HG03103 (cell line): ENCODE measurements around the gene CSRP3.

Experiments used
- ATAC-seq: cut with Tn5 transposase; IDR thresholded peaks from one replicate; pipeline ENCODE4 v1.9.1; 2021; ENCODE audit warnings: low read depth; ENCODE audit not compliant: unreplicated experiment

Gene CSRP3

DNA sequence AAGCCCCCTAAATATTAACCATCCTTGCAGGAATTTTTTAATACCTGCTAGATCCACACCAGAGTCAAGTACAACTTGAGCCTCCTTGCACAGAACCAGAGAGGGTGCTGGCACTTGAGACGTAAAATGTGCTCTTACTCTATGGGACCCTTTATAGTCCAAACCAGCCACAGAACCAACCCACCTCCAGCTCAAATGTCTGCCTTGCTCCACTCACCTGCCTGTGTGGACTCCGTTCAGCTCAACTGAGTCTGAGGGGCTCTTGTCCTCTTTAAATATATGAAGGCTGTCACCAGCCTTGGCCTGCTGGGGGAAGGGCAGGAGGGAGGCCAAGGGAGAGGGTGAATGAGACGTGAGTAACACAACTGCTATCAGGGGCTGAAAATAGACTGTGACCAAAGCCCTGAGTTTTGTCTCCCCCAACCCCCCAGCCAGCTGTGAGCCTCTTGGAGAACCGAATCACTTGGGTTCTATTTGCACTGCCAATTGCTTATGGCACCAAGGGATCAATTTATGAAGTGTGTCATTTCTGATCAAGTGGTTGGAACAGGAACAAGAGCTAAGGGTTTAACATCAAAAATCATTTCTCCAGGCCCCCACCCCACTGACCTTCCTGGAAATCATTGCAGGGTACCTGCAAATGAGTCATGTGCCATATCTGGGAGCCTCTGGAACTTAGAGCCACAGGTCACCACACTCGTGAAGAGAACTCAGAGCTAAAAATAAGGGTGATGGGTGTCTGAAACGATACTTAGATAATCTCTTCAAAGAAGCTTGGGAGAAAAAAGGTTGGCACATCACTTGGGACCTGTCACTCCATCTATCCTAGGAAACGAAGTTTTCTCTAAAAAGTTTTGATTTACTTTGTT is at the start of gene CSRP3:
CSRP3 (minus strand) TSS at position 247 of the 869 bp plus-strand sequence. CDS start 9,535 bp downstream, outside the sequence.
- ATAC-seq, result no peak

DNA sequence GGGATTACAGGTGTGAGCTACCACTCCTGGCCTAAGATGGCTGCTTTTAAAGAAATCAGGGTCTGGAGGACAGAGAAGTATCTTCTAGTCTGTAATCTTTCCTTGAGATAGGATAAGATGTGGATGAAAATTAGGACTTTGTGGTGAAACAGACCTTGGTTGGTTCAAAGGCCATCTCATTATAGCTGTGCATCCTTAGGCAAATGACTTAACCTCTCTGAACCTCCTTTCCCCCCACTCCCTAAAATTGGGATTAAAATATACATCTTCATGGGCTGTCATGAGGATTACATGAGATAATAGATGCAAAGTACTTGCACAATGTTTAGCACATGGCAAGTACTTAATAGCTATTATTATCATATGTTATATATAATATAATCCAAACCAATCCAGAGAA is 49.8 kb upstream of the CSRP3 start:
- ATAC-seq, result no peak

- ATAC-seq, result no peak
These were observed 45.0 kb upstream of the CSRP3 start for GRCh38 chr11:19246816-19247215.

DNA sequence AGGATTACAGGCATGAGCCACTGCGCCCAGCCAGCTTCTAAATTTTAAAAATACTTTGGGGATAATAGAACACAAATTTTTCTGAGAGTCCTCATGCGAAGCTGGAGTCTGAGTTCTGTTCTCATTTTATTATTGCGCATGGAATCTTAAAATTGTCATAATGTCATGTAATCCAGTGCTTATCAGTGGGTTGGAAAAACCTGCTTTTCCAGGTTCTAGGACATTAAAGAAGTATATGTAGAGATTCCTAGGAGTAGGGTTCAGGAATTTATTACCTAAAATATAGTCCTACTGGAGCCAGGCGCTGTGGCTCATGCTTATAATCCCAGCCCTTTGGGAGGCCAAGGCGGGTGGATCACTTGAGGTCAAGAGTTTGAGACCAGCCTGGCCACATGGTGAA is 43.6 kb upstream of the CSRP3 start:
- ATAC-seq, result no peak

DNA sequence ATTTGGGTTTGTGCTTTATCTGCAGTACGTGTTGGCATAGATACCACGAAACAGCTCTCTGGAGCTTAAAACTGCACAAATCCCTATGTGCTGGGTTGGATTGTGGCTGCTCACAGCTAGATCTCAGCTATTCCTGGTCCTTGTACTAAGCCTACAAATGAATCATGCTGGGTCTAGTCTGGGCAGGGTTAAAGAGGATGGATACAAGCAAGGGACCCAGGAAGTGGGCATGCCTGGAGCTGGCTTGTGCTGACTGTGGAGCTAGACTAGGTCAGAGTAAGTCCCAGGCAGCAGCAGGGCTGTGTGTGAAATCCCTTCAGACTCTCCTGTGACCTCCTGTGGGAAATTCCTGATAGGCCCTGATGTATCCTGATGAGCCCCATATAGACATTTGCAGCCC is 42.8 kb upstream of the CSRP3 start:
- ATAC-seq, result no peak

GRCh38 chr11:19244084-19244483 is 42.3 kb upstream of the CSRP3 start:
- no peak for ATAC-seq

GRCh38 chr11:19243613-19244012 is 41.8 kb upstream of the CSRP3 start:
- no peak for ATAC-seq

- no peak for ATAC-seq
These were observed 41.4 kb upstream of the CSRP3 start for GRCh38 chr11:19243143-19243542.

- no peak for ATAC-seq
These were observed 40.6 kb upstream of the CSRP3 start for GRCh38 chr11:19242179-19242932.

DNA sequence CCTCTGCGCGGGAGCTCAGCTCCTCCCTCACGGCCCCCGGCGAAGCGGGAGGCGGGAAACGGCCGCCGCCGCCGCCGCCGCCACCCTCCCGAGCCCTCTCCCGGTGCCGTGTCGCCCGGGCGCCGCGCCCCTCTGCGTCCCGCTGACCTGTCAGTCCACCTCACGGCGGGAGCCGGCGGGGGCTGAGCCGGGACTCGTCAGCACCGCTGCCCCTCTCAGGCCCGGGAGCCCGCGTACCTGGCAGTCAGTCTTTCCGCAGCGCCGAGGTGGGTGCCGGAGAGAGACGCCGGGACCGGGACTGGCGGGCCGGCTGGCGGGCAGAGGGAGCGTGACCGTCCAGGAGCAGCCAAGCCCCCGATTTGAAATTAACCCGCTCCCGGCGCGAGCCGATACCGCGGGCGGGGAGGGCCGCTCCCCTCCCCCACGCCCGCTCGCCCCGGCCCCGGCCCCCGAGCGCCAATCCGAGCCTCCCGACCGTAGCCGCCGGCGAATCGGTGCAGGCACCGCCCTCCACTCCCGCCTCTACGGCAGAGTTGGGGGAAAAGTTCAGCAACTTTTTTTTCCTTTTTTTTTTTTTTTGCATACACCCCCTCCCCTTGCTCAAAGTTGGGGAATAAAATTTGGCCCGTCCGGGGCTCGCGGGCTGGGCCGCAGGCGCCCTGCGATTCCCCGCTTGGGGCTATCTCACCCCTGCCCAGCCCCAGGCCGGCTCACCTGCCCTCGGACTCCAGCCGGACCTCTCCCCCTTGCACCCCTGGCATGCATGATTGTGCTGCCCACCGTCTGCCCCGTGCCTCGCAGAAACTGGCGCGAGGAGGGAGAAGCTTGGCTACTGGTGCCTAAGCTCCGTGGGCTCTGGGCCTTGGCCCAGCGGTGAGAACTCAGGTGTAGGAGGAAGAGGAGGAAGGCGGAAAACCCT is 39.7 kb upstream of the CSRP3 start:
- peak; percentile 28 for ATAC-seq

DNA sequence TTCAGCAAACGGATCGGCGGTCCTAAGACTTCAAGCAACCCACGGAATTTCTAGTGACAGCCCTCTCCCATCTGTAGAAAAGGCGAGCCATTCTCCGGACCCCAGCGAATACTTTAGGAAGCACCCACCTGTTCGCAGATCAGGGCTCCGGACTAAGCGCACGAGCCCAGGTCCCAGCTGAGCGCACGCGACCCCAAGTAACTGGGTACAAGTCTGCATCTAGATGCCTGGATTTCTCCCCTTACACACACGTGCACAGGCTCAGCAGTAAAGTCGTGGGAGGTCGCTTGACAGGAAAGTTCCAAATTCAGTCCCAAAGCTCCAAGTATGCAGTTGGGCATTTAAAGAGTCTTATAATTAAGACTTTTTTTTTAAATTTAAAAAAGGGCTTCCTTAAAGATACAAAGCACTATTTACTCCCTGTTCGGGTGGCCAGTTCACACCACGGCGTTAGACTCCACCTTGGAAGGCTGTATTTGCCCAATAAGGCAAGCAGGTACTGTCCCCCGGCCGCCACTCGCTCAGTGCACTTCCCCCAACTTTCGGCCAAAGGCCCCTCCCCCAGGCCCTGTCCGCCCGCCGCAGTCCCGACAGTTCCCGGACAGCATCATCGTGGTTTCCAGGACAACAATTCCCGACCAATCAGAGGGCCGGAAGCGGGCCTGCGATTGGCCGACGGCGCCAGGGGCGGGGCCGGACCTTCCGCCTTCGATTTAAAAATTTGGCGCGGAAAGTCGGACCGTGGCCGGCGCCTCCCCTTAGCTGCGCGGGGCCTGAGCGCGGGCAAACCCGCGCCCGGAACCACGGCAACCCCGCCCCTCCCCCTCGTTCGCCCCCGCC is 38.9 kb upstream of the CSRP3 start, which contains the start of gene E2F8:
E2F8 (minus strand) TSS at position 526 of the 840 bp plus-strand sequence. CDS start 824 bp downstream, outside the sequence.
- peak; percentile 80 for ATAC-seq

- ATAC-seq, result no peak
These were observed 37.3 kb upstream of the CSRP3 start for GRCh38 chr11:19239039-19239438.

DNA sequence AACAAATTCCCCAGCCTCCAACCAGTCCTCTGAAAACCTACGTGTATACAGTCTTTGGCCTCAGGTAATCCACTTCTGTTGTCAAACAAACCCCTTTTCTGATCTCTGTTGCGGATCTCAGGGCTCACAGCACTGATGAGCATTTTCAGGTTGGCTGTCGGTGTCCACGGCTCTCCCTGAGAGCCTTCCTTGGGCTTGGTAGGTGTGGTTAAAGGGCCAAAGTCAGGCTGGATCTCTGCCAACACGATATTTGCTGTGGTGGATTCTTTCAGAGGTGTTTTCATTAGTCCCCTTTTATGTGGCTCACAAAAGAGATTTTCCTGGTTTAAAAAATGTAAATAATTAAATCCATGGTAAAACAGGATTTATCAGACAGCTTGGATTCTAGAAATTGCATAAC is 36.0 kb upstream of the CSRP3 start:
- ATAC-seq, result no peak

- ATAC-seq, result no peak
These were observed 35.6 kb upstream of the CSRP3 start for GRCh38 chr11:19237381-19237780.

DNA sequence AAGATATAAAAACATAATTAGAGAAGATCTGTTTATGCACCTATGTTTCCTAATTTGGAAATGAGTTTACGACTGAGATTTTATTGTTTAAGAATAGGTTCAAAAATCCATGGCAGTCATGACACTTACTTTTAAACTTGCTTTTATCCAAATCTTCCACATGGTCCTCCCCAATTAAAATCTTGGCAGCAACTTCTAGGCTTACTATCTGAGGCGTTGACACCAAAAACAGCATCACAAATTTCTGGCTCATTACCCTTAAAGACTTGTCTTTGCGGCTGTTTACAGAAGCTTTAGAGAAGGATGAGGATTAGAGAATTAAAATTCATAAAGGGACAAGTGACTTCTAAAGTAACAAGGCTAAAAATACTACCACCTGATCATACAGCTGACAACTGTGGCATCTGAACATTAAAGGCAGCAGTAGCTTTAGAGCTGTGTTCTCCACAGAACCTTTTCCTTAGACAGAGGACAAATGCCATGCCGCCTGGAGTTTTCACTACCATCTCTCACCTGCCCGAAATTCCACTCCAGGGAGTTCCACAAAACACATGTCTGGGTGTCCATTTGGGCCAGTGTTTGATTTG is 32.5 kb upstream of the CSRP3 start:
- no peak for ATAC-seq

GRCh38 chr11:19232910-19233503 is 31.2 kb upstream of the CSRP3 start:
- ATAC-seq, result no peak

DNA sequence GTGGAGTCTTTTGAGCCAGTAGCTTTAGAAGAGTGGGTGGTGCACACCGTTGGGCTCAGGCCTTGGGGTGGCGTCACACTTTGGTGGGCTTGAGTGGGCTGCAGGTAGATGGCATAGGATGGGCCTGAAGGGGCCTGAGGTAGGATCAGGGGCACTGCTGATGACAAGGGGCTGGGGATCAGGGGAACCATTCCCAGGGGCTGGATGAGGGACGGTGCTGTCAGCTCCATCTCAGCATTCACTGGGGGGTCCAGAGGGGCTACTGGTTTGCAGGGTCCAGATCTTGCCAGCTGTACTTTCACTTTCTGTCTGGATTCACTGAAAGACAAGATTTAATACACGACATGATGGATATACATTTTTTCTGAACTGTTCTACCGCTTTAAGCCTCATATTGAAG is 27.9 kb upstream of the CSRP3 start:
- no peak for ATAC-seq

DNA sequence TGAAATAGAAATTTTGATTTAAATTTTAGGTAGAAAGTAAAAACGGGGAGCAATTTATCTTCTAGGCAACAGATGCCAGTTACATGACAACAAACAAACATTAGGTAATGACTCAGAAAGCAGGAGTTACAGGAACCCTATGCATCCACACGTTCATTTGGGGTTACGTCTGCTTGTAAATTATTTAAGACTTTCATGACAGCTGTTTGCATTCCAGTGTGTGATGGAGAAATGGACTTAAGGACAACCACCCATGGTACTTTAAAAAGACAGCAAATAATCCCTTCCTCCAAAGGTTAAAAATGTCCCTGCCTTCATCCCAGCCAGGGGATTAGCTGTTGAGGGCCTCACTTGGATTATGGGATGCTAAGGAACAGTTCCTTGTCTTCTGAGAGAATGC is 27.2 kb upstream of the CSRP3 start:
- no peak for ATAC-seq
